GM12878 (cell line): Measurements from ENCODE around the gene ZNF574. TPM values are rescaled to one million over a fixed set of nuclear protein-coding genes. Genes with fewer than 3 reads are reported as not detected.

ENCODE experiments used
- ATF2 ChIP-seq: IDR thresholded peaks from 2 replicates; pipeline ENCODE4 v1.6.1; 2012; ENCODE audit warnings: low read length, inconsistent platforms
- E2F4 ChIP-seq: IDR thresholded peaks from 2 replicates; pipeline ENCODE4 v1.6.1; 2012; ENCODE audit warnings: low read depth, low read length, improper control_type of control experiment
- HDGF ChIP-seq: fragments of 450-650 bp; IDR thresholded peaks from 2 replicates; pipeline ENCODE4 v1.6.1; 2016; ENCODE audit warnings: antibody characterized with exemption
- LARP7 ChIP-seq: fragments of 450-650 bp; IDR thresholded peaks from 2 replicates; pipeline ENCODE4 v1.6.1; 2017; ENCODE audit warnings: mild to moderate bottlenecking
- MYC ChIP-seq: IDR thresholded peaks from 2 replicates; pipeline ENCODE4 v1.6.1; 2011; ENCODE audit warnings: mild to moderate bottlenecking, low read length, moderate library complexity, inconsistent platforms; ENCODE audit not compliant: insufficient read depth, insufficient replicate concordance, insufficient read length, severe bottlenecking
- REST ChIP-seq: IDR thresholded peaks from 2 replicates; pipeline ENCODE4 v1.6.1; 2012; ENCODE audit warnings: mild to moderate bottlenecking, low read depth, low read length
- SP1 ChIP-seq: IDR thresholded peaks from one replicate; pipeline ENCODE4 v1.6.1; 2011; ENCODE audit warnings: low read depth, low read length
- SREBF1 ChIP-seq: IDR thresholded peaks from 2 replicates; pipeline ENCODE4 v1.6.1; 2012; ENCODE audit warnings: mild to moderate bottlenecking, low read length
- ZNF217 ChIP-seq: fragments of 450-650 bp; IDR thresholded peaks from 2 replicates; pipeline ENCODE4 v1.6.1; 2017; ENCODE audit warnings: antibody characterized with exemption, mild to moderate bottlenecking
- polyA plus RNA-seq, 11 experiments: library from polyadenylated mRNA; depleted of rRNA in 4 of 11; unstranded in 6 of 11; stranded (reverse) in 5 of 11; fragments of >200 nt; fragmentation: Nextera tagmentation in 4 of 11; fragmentation: Illumina TruSeq in 1 of 11; extraction: Ambion mirVana in 4 of 11; extraction: Trizol in 1 of 11; gene quantifications; 1 replicate in 1 of 11; 2 replicates in 10 of 11; pipeline versions ENCODE4 v1.2.1 to v1.2.3, GENCODE V29; 2011 to 2016; ENCODE audit warnings: inconsistent platforms in 2 of 11, missing spikeins in 2 of 11, low read depth in 1 of 11
- total RNA-seq, 4 experiments: library from RNA; depleted of rRNA in 3 of 4; stranded (reverse); fragments of >200 nt in 3 of 4; fragmentation: Illumina TruSeq in 1 of 4; extraction: Trizol in 1 of 4; gene quantifications; 2 replicates each; pipeline versions ENCODE4 v1.2.1 to v1.2.3, GENCODE V29; 2013 to 2021

ZNF574 gene
- total and polyA plus RNA-seq, 10 of the 15 experiments (the other 5 are each of a cell fraction or from before 2014, with no cell fraction given) = 0.32 to 25.6 (median 11.4) TPM

DNA sequence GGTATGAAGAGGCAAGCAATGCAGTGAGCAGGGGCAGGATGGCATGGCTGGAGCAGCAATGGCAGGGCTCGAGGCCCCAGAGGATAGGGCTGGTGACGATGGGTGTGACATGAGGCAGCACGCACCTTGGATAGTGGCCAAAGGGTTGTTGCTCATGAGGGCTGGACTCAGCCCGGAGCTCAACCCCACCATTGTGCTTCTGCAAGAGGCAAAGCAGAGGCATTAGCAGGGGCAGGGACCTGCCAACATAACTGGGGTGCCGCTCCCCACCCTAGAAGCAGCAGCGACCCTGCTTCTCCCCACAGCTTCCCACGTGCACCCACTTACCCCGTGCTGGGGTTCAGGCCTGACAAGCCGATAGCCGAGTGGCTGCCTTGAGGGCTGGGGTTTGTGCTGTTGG, 15.8 kb downstream of the ZNF574 start (continued):
- TF ChIP-seq REST (no peak), ATF2 (no peak), ZNF217 (no peak), SP1 (no peak), HDGF (no peak), E2F4 (no peak), LARP7 (no peak), MYC (no peak), SREBF1 (no peak)
